Stomach smooth muscle (tissue), 2 donors: ENCODE measurements around the gene TINAGL1.

Source experiments
- H3K27ac ChIP-seq: one replicate; pipeline ENCODE4 v1.7.0; 2013; ENCODE audit warnings: mild to moderate bottlenecking, low read length, inconsistent platforms
- H3K27me3 ChIP-seq, 2 donors: one replicate each; pipeline ENCODE4 v1.7.0; 2013; ENCODE audit warnings: low read length in 2 of 2; ENCODE audit not compliant: insufficient read depth in 2 of 2, control insufficient read depth in 1 of 2
- H3K36me3 ChIP-seq, 2 donors: one replicate each; pipeline ENCODE4 v1.7.0; 2013; ENCODE audit warnings: low read length in 2 of 2; ENCODE audit not compliant: control insufficient read depth in 2 of 2, insufficient read depth in 2 of 2
- H3K4me1 ChIP-seq: one replicate; pipeline ENCODE4 v1.7.0; 2013; ENCODE audit warnings: low read length; ENCODE audit not compliant: control insufficient read depth, insufficient read depth
- H3K4me3 ChIP-seq, 2 donors: one replicate each; pipeline ENCODE4 v1.7.0; 2013; ENCODE audit warnings: low read length in 2 of 2
- H3K9ac ChIP-seq, 2 donors: one replicate each; pipeline ENCODE4 v1.7.0; 2013; ENCODE audit warnings: low read length in 2 of 2, mild to moderate bottlenecking in 1 of 2
- H3K9me3 ChIP-seq, 2 donors: one replicate each; pipeline ENCODE4 v1.7.0; 2013; ENCODE audit warnings: low read length in 2 of 2; ENCODE audit not compliant: control insufficient read depth in 2 of 2
- donor health status: healthy.
- donor health status: Pancreatic carcinoma.

TINAGL1 gene

GRCh38 chr1:31549809-31550620 is 26.3 kb upstream of the TINAGL1 start:
- Histone ChIP-seq H3K36me3 (no peaks in the 10 kb centered on the region), H3K4me1 (peaks cover 11% of the 10 kb centered on the region), H3K27me3 (peaks cover 3 to 18% of the 10 kb centered on the region in 2 donors), H3K4me3 (no peak overlapping the region), H3K27ac (no peak overlapping the region), H3K9me3 (no peaks in the 10 kb centered on the region), H3K9ac (no peak overlapping the region)

- H3K9ac ChIP-seq: no peak overlapping the region
- H3K27me3 ChIP-seq: peaks cover 6 to 17% of the 10 kb centered on the region in 2 donors
- no peak overlapping the region for H3K27ac ChIP-seq
- no peak overlapping the region for H3K4me3 ChIP-seq
- peaks cover 11% of the 10 kb centered on the region for H3K4me1 ChIP-seq
- H3K9me3 ChIP-seq: no peaks in the 10 kb centered on the region
- H3K36me3 ChIP-seq: no peaks in the 10 kb centered on the region
Observed at GRCh38 chr1:31551208-31551607, 25.1 kb upstream of the TINAGL1 start.

- Histone ChIP-seq H3K9ac (no peak overlapping the region), H3K4me1 (peaks cover 11% of the 10 kb centered on the region), H3K27me3 (peaks cover 4 to 12% of the 10 kb centered on the region in 2 donors), H3K36me3 (no peaks in the 10 kb centered on the region), H3K9me3 (no peaks in the 10 kb centered on the region), H3K27ac (no peak overlapping the region), H3K4me3 (no peak overlapping the region)
Observed at GRCh38 chr1:31552489-31552888, 23.8 kb upstream of the TINAGL1 start.

- Histone ChIP-seq H3K4me1 (no peaks in the 10 kb centered on the region), H3K36me3 (no peaks in the 10 kb centered on the region), H3K27me3 (peaks cover 2 to 10% of the 10 kb centered on the region in 2 donors), H3K4me3 (no peak overlapping the region), H3K9ac (no peak overlapping the region), H3K9me3 (no peaks in the 10 kb centered on the region), H3K27ac (no peak overlapping the region)
Observed at GRCh38 chr1:31556481-31557006, 19.8 kb upstream of the TINAGL1 start.

- Histone ChIP-seq H3K9ac (no peak overlapping the region), H3K36me3 (no peaks in the 10 kb centered on the region), H3K9me3 (no peaks in the 10 kb centered on the region), H3K4me3 (no peak overlapping the region), H3K27me3 (peaks cover 4 to 13% of the 10 kb centered on the region in 2 donors), H3K4me1 (peaks cover 6% of the 10 kb centered on the region), H3K27ac (no peak overlapping the region)
Observed at GRCh38 chr1:31559715-31560114, 16.6 kb upstream of the TINAGL1 start.

- no peak overlapping the region for H3K27ac ChIP-seq
- H3K27me3 ChIP-seq: peaks cover 4 to 12% of the 10 kb centered on the region in 2 donors
- no peaks in the 10 kb centered on the region for H3K36me3 ChIP-seq
- no peak overlapping the region for H3K4me3 ChIP-seq
- H3K9me3 ChIP-seq: no peaks in the 10 kb centered on the region
- H3K4me1 ChIP-seq: peaks cover 6% of the 10 kb centered on the region
- no peak overlapping the region for H3K9ac ChIP-seq
Observed at GRCh38 chr1:31560394-31560793, 15.9 kb upstream of the TINAGL1 start.

GRCh38 chr1:31562707-31563360 is 13.5 kb upstream of the TINAGL1 start:
- Histone ChIP-seq H3K27ac (no peak overlapping the region), H3K4me3 (no peak overlapping the region), H3K36me3 (no peaks in the 10 kb centered on the region), H3K4me1 (peaks cover 6% of the 10 kb centered on the region), H3K9me3 (no peaks in the 10 kb centered on the region), H3K9ac (no peak overlapping the region), H3K27me3 (peaks cover 5 to 10% of the 10 kb centered on the region in 2 donors)

- Histone ChIP-seq H3K4me1 (peaks cover 6% of the 10 kb centered on the region), H3K27me3 (peaks cover 5 to 7% of the 10 kb centered on the region in 2 donors), H3K36me3 (no peaks in the 10 kb centered on the region), H3K4me3 (no peak overlapping the region), H3K27ac (no peak overlapping the region), H3K9me3 (no peaks in the 10 kb centered on the region), H3K9ac (no peak overlapping the region)
Observed at GRCh38 chr1:31564606-31564989, 11.7 kb upstream of the TINAGL1 start.

GRCh38 chr1:31567956-31568570 is 8.3 kb upstream of the TINAGL1 start:
- no peak overlapping the region for H3K4me3 ChIP-seq
- no peaks in the 10 kb centered on the region for H3K36me3 ChIP-seq
- H3K4me1 ChIP-seq: peaks cover 10% of the 10 kb centered on the region
- H3K27me3 ChIP-seq: peaks cover 0 to 2% of the 10 kb centered on the region in 2 donors
- H3K9ac ChIP-seq: no peak overlapping the region
- H3K27ac ChIP-seq: no peak overlapping the region
- no peaks in the 10 kb centered on the region for H3K9me3 ChIP-seq

- H3K27ac ChIP-seq: no peak overlapping the region
- no peaks in the 10 kb centered on the region for H3K36me3 ChIP-seq
- H3K9me3 ChIP-seq: no peaks in the 10 kb centered on the region
- H3K9ac ChIP-seq: no peak overlapping the region
- no peak overlapping the region for H3K4me3 ChIP-seq
- H3K27me3 ChIP-seq: peaks cover 0 to 2% of the 10 kb centered on the region in 2 donors
- H3K4me1 ChIP-seq: peaks cover 18% of the 10 kb centered on the region
Observed at GRCh38 chr1:31568895-31569595, 7.3 kb upstream of the TINAGL1 start.
